PC-3 (cell line): ENCODE data around the gene LEUTX.

ENCODE experiments used
- CTCF ChIP-seq: fragments of 300-600 bp; sonication (generic); conservative IDR thresholded peaks from 2 replicates; pipeline ENCODE4 v1.5.1; 2017; ENCODE audit warnings: antibody characterized with exemption, low read depth, mild to moderate bottlenecking, low read length
- EZH2 ChIP-seq: fragments of 300-600 bp; sonication (generic); IDR thresholded peaks from one replicate; pipeline ENCODE4 v1.6.1; 2017; ENCODE audit warnings: antibody characterized with exemption, mild to moderate bottlenecking, low read length; ENCODE audit not compliant: unreplicated experiment
- EZH2phosphoT487 ChIP-seq: fragments of 300-600 bp; sonication (generic); IDR thresholded peaks from 2 replicates; pipeline ENCODE4 v1.6.1; 2018; ENCODE audit warnings: mild to moderate bottlenecking, antibody characterized with exemption, low read length, borderline replicate concordance

- TF ChIP-seq CTCF (no peak), EZH2 (no peak), EZH2phosphoT487 (no peak)
These were observed 39.8 kb upstream of the LEUTX start for GRCh38 chr19:39738814-39739213.
